Omental fat pad (tissue), 4 donors: ENCODE data around the gene ARIH2. TPM values are rescaled to one million over a fixed set of nuclear protein-coding genes. Genes with fewer than 3 reads are reported as not detected.

Experiments
- ATAC-seq: fragments of 150-250 bp; one replicate; pipeline ENCODE4 v1.9.1; 2016; ENCODE audit warnings: mild to moderate bottlenecking, moderate library complexity; ENCODE audit not compliant: low FRiP score
- DNase-seq: peaks from one replicate; pipeline ENCODE4 v3.0.0-alpha.2; 2019; ENCODE audit warnings: low spot score
- total RNA-seq, 4 donors: library from RNA; depleted of rRNA; stranded (reverse); fragments of >200 nt; gene quantifications; one replicate each; pipeline ENCODE4 v1.1.0, GENCODE V29; 2016
- TF ChIP-seq, protein P1 (sequence below), 3 donors: fragments of 450-650 bp; IDR thresholded peaks; one replicate each; pipeline ENCODE4 v1.5.1; 2016 to 2017; ENCODE audit warnings: antibody characterized with exemption in 3 of 3, mild to moderate bottlenecking in 3 of 3, moderate library complexity in 2 of 3

ARIH2 gene
- total RNA-seq, 4 donors from 2014 or later, result 80.4 to 122 (median 97.8) TPM

DNA sequence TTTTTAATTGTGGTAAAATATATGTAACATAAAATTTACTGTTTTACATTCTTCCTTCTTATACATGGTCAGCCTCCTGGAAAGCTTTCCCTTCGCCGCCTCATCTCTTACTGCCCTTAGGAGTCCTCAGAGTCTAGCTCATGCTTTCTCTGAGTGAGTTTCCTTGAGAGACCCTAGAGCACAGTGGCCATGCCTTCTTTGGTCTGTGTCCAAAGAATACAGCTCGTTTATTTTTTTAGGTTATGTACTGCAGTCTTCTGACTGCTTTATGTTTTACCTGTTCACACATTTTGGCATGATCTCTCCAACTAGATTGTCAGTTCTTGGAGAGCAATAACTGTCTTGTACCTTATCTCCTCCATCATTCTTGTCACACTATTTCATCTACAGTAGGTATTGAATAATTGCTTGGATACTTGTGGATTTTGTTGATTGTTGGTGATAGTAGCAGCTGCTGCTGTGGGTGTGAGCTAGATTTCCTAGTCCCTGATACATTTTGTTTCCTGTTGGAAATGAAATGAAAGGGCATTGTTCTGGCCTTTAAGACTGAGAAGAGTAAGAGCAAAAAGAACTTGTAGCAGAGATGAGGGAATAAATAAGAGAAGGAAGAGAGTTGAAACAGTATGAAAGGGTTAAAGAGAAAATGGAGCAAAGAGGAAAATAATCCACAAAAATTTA lies 10.9 kb downstream of the ARIH2 start:
- TF ChIP-seq, protein P1, sequence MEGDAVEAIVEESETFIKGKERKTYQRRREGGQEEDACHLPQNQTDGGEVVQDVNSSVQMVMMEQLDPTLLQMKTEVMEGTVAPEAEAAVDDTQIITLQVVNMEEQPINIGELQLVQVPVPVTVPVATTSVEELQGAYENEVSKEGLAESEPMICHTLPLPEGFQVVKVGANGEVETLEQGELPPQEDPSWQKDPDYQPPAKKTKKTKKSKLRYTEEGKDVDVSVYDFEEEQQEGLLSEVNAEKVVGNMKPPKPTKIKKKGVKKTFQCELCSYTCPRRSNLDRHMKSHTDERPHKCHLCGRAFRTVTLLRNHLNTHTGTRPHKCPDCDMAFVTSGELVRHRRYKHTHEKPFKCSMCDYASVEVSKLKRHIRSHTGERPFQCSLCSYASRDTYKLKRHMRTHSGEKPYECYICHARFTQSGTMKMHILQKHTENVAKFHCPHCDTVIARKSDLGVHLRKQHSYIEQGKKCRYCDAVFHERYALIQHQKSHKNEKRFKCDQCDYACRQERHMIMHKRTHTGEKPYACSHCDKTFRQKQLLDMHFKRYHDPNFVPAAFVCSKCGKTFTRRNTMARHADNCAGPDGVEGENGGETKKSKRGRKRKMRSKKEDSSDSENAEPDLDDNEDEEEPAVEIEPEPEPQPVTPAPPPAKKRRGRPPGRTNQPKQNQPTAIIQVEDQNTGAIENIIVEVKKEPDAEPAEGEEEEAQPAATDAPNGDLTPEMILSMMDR (IDR thresholded peaks at IDR 0.05), result no peak
- DNase-seq (no peak), ATAC-seq (no peak)

DNA sequence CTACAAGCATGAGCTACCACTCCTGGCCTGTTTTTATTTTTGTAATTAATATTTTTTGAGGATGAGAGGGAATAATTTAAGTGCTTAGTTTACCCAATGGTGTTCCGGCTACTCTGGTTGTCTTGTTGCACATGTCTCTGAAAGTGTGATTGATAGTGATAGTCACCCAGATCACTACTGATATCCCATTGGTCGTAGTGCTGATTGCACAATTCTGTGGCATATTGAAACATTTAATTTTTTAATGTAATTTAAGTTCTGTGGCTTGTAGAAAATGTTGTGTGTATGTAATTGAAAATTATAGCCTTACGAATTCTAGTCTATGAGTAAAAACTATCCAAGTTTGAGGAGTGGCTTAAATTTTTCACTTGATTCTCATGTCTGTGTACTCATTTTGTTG lies 11.9 kb downstream of the ARIH2 start:
- no peak for ATAC-seq
- DNase-seq, result no peak
- TF ChIP-seq, protein P1 (IDR thresholded peaks at IDR 0.05), result no peak

DNA sequence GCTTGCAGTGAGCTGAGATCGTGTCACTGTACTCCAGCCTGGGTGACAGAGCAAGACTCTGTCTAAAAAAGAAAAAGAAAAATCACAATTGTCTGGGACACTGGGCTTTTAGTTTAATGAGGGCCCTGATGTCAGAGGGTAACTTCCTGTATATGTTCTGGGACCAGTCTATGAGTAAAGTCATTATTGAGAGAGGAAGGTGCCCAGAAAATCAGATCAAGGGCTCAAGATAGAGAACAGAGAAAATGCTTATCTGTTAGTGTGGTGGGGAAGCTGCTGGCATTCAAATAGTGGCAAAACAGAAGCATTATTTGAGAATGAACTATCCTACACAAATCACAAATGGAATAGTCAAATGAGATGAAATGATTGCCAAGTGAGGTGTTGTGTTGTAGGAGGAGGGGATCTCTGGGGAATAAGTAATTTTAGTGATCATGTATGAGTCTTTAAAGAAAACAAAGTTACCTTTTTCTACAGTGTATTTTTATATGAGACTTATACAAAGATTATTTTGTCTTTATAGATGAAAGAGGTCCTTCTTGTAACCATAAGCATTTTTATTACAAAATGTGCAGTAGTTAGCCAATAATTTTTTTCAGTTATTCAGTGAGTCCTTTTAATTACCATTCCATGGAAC lies 13.4 kb downstream of the ARIH2 start:
- DNase-seq, result no peak
- ATAC-seq, result no peak
- TF ChIP-seq, protein P1 (IDR thresholded peaks at IDR 0.05), result no peak

DNA sequence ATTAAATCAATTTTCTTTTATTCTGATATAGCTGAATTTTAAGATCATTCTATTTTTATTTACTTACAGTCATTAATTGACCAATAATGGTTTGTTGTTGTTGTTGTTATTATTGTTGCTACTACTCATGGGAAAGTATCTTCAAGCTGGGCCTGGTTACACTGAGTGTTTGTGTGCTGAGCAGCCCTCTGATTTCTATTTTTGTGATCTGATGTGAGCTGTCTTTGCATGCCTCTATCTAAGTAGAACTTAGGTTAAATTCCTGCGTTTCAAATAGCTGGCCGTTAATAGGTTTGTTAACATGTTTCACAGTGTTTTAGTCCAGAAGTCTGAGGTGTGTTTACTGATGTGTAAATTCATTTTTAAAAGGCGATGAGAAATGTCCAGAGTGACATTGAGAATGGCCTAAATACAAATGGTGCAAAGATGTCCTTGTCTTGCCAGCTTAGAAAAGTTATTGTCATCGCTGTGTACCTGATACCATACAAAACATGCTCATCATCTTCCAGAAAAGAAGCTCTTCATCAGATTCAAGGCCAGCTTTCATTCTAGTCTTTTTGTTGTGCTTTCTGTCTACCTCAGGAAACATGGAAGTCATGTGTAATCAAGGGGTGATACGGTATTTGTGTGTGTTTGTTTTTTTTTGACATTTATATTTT lies 15.8 kb downstream of the ARIH2 start:
- DNase-seq, result no peak
- TF ChIP-seq, protein P1 (IDR thresholded peaks at IDR 0.05), result no peak
- ATAC-seq, result no peak

DNA sequence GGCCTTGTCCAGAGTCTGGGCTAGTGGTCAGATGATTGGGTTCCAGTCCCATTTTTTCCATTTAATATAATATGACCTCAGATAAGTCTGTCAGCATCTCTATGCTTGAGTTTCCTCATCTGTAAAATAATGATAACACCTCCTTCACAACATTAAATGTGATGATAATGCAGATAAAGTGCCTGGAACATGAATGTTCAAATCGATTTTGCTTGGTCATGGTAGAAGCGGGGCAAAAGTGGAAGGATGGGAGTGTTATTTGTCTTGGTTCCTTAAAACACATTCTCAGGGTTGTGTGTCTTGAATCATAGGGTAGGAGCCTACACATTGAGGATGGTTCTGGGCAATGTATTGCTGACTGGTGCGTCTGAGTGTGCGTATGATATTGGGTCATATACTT lies 16.9 kb downstream of the ARIH2 start:
- TF ChIP-seq, protein P1 (IDR thresholded peaks at IDR 0.05), result no peak
- DNase-seq (no peak), ATAC-seq (no peak)

DNA sequence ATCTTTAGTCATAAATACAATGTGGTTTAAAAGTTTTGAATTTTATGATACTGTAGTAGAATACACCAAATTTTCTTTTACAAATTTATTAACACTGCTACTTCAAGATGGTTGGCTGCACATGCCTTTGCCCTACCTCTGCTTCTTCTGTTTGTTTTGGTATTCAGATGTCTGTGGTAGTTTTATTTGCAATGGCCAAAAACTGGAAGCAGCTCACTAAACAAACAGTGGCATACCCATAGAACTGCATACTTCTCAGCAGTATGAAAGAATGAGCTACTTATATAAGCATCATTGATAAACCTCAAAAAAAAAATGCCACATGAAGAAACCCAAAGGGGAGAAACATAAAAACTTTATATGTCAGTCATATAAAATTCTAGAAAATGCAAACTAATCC lies 19.5 kb downstream of the ARIH2 start:
- DNase-seq (no peak), ATAC-seq (no peak)
- TF ChIP-seq, protein P1 (IDR thresholded peaks at IDR 0.05), result no peak
